ENCODE results near the gene UBR4. TPM values are rescaled to one million over a fixed set of nuclear protein-coding genes. Genes with fewer than 3 reads are reported as not detected.

Gene UBR4
- total RNA-seq, 1 experiment from 2014 or later = 131 TPM

DNA sequence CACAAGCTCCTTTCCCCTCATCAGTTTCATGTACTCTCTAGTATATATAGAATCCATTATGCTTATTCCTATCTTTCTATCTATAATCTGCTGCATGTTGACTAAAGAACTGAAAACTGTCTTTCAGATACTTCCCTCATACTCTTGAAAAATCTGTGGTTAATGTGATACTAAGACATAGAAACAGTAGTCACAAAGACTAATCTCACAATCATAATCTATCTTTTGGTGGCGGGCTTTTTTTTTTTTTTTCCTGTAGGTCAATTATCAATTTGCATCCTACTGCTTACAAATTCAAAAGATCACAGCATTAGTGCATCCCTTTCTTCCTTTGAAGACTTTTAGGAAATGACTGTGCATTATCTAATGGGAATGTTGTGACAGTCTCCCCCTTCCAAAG, 4.7 kb downstream of the UBR4 start:
- Histone ChIP-seq H2BK20ac (ENCODE audit: low read depth, low read length, poor library complexity, severe bottlenecking) (no peak overlapping the region), H3K27me3 (ENCODE audit: insufficient read depth, low read length) (no peaks in the 10 kb centered on the region), H2AK5ac (ENCODE audit: insufficient read length, low read length) (no peak overlapping the region), H3K23ac (ENCODE audit: insufficient read length, low read depth, low read length) (no peak overlapping the region), H4K20me1 (ENCODE audit: control insufficient read depth, insufficient read depth, insufficient read length) (no peaks in the 10 kb centered on the region), H4K91ac (ENCODE audit: insufficient read length, low read depth, low read length) (no peak overlapping the region), H3K14ac (ENCODE audit: insufficient read depth, low read length) (no peak overlapping the region), H3K79me2 (ENCODE audit: insufficient read depth, low read length) (peaks cover 60% of the 10 kb centered on the region), H3K27ac (ENCODE audit: insufficient read length, low read depth, low read length) (no peak overlapping the region), H2BK5ac (ENCODE audit: insufficient read length, low read length) (no peak overlapping the region), H3K9me3 (ENCODE audit: control insufficient read depth, low read depth, low read length) (no peaks in the 10 kb centered on the region), H3K79me1 (ENCODE audit: insufficient read depth, low read depth, low read length, poor library complexity, severe bottlenecking) (peaks cover 17% of the 10 kb centered on the region), H2AFZ (ENCODE audit: low read length) (no peak overlapping the region), H3K4ac (ENCODE audit: low read depth, low read length) (no peak overlapping the region), H3K23me2 (ENCODE audit: insufficient read length, low read depth, low read length, poor library complexity, severe bottlenecking) (peaks cover 4% of the 10 kb centered on the region), H4K8ac (replicated peaks; ENCODE audit: insufficient read length, low read depth, low read length) (no peak overlapping the region), H3K9ac (ENCODE audit: extremely low read depth, insufficient read length, low read length) (no peak overlapping the region), H3T11ph (ENCODE audit: low read length) (no peak overlapping the region), H2BK120ac (ENCODE audit: low read depth, low read length, poor library complexity, severe bottlenecking) (no peak overlapping the region), H3K4me2 (ENCODE audit: insufficient read depth, insufficient read length, low read length) (no peak overlapping the region), H2BK15ac (ENCODE audit: low read depth, low read length) (no peak overlapping the region), H3K4me1 (ENCODE audit: insufficient read depth, low read length) (no peaks in the 10 kb centered on the region; the same call in 1 of the 2 replicates), H2BK12ac (ENCODE audit: insufficient read length, low read depth, low read length) (no peak overlapping the region), H3K56ac (ENCODE audit: insufficient read length, low read depth, low read length) (no peak overlapping the region), H4K5ac (ENCODE audit: insufficient read length, low read depth, low read length) (no peak overlapping the region), H3K18ac (ENCODE audit: insufficient read length, low read depth, low read length) (no peak overlapping the region)
- peaks cover 14 to 15% of the 10 kb centered on the region in 2 experiments for H3K4me1 Mint-ChIP-seq
- H3K4me3 Mint-ChIP-seq = no peak overlapping the region
- peaks cover 0 to 6% (median 4%) of the 10 kb centered on the region in 3 experiments; a peak in 3 of 7 replicates for H3K36me3 Mint-ChIP-seq (ENCODE audit: insufficient read depth in 1 of 3, low read depth in 3 of 3)
- H3K9me3 Mint-ChIP-seq = no peaks in the 10 kb centered on the region
- no peak for DNase-seq
- H3K27me3 Mint-ChIP-seq (ENCODE audit: low read depth) = no peaks in the 10 kb centered on the region
- TF ChIP-seq, protein P1, sequence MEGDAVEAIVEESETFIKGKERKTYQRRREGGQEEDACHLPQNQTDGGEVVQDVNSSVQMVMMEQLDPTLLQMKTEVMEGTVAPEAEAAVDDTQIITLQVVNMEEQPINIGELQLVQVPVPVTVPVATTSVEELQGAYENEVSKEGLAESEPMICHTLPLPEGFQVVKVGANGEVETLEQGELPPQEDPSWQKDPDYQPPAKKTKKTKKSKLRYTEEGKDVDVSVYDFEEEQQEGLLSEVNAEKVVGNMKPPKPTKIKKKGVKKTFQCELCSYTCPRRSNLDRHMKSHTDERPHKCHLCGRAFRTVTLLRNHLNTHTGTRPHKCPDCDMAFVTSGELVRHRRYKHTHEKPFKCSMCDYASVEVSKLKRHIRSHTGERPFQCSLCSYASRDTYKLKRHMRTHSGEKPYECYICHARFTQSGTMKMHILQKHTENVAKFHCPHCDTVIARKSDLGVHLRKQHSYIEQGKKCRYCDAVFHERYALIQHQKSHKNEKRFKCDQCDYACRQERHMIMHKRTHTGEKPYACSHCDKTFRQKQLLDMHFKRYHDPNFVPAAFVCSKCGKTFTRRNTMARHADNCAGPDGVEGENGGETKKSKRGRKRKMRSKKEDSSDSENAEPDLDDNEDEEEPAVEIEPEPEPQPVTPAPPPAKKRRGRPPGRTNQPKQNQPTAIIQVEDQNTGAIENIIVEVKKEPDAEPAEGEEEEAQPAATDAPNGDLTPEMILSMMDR (conservative IDR thresholded peaks at IDR 0.05) = no peak
- WGBS (ENCODE audit: extremely low coverage, insufficient read length, low lambda C conversion rate) = no CpG with 5 or more reads among the region's 1 CpG
- H3K27ac Mint-ChIP-seq = 0 out of 7 replicates have a peak overlapping the region, but pooled peaks of 1 of the 3 experiments have one; percentile 12
